Immature natural killer cell (primary cell): Measurements from ENCODE around the gene SLC66A2. TPM values are rescaled to one million over a fixed set of nuclear protein-coding genes. Genes with fewer than 3 reads are reported as not detected.
"Not testable (repeated sequence)": the region's sequence is repeated elsewhere in the genome, so short reads cannot be mapped to it uniquely, and the experiment has no call there.

ENCODE experiments used
- DNase-seq, 3 donors: peaks; one replicate each; pipeline ENCODE4 v3.0.0; 2022; ENCODE audit warnings: mixed read lengths in 1 of 3
- H3K27ac Mint-ChIP-seq, 6 donors: one replicate each; pipeline ENCODE4 v1.8.0; 2020; ENCODE audit warnings: mixed read lengths in 6 of 6, mild to moderate bottlenecking in 5 of 6, inconsistent platforms in 4 of 6, moderate library complexity in 3 of 6
- H3K27me3 Mint-ChIP-seq, 3 donors: one replicate each; pipeline ENCODE4 v1.8.0; 2020 to 2021; ENCODE audit warnings: low read depth in 3 of 3, mild to moderate bottlenecking in 3 of 3, mixed read lengths in 3 of 3, moderate library complexity in 3 of 3, inconsistent platforms in 1 of 3
- H3K36me3 Mint-ChIP-seq, 3 donors: one replicate each; pipeline ENCODE4 v1.8.0; 2020; ENCODE audit warnings: mixed read lengths in 3 of 3, inconsistent platforms in 2 of 3, mild to moderate bottlenecking in 2 of 3
- H3K4me1 Mint-ChIP-seq, 2 donors: one replicate each; pipeline ENCODE4 v1.8.0; 2020; ENCODE audit warnings: inconsistent platforms in 2 of 2, mild to moderate bottlenecking in 2 of 2, mixed read lengths in 2 of 2, moderate library complexity in 1 of 2
- H3K4me3 Mint-ChIP-seq, 5 donors: one replicate each; pipeline ENCODE4 v1.8.0; 2020; ENCODE audit warnings: mild to moderate bottlenecking in 5 of 5, mixed read lengths in 5 of 5, inconsistent platforms in 3 of 5, moderate library complexity in 3 of 5
- H3K9me3 Mint-ChIP-seq, 6 donors: one replicate each; pipeline ENCODE4 v1.8.0; 2020; ENCODE audit warnings: mild to moderate bottlenecking in 6 of 6, mixed read lengths in 6 of 6, inconsistent platforms in 4 of 6, moderate library complexity in 3 of 6
- polyA plus RNA-seq, 3 donors: library from polyadenylated mRNA; unstranded; fragments of 300-500 nt; fragmentation: Illumina TruSeq; gene quantifications; one replicate each; pipeline ENCODE4 v1.2.3, GENCODE V29; 2021

SLC66A2 gene
- polyA plus RNA-seq, 3 donors from 2014 or later: 9.0 to 16.5 (median 11.8) TPM

GRCh38 chr18:79884963-79885728 lies 66.3 kb downstream of the SLC66A2 start:
- H3K4me3 Mint-ChIP-seq: no peak overlapping the region
- H3K36me3 Mint-ChIP-seq: peaks cover 0 to 7% (median 0%) of the 10 kb centered on the region in 3 donors
- H3K27ac Mint-ChIP-seq: no peak overlapping the region
- H3K27me3 Mint-ChIP-seq: peaks cover 0 to 1% (median 0%) of the 10 kb centered on the region in 3 donors
- H3K9me3 Mint-ChIP-seq: peaks cover 5 to 14% (median 14%) of the 10 kb centered on the region in 6 donors
- no peak for DNase-seq
- no peaks in the 10 kb centered on the region for H3K4me1 Mint-ChIP-seq

DNA sequence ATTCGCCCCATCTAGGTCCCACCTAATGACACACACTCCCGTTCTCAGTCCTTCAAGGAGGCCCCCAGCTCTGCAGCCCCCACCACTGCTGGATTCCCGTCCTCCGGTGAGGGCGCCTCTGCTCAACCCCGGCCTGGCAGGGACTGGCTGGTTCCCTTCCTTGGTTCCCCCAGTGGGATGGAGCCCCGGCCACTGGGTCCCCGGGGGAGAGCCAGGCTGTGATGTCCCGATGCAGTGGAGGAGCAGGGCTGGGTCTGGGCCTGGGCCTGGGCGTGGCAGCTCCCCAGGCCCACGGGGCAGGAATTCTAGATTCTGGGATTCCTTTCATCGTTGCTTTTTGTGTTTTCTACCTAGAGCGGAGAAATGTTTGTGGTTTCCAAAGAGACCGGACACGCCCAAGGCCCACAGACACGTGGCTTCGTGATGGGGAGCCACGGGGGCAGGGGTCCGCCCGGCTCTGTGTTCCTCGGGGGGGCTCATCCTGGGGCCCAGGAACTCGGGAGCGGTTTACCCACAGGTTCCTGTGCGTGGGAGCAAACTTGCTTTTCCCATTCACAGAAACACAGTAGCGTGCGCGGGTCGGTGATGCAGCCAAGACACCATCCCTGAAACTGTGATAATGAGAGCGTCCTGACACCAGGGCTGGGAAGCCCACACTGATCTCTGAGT lies 67.0 kb downstream of the SLC66A2 start:
- DNase-seq: no peak
- Mint-ChIP-seq H3K4me1 (no peaks in the 10 kb centered on the region), H3K4me3 (no peak overlapping the region), H3K36me3 (peaks cover 0 to 5% (median 0%) of the 10 kb centered on the region in 3 donors), H3K27me3 (peaks cover 0 to 1% (median 0%) of the 10 kb centered on the region in 3 donors), H3K9me3 (peaks cover 5 to 9% (median 7%) of the 10 kb centered on the region in 6 donors), H3K27ac (no peak overlapping the region)

GRCh38 chr18:79883461-79884293 lies 67.8 kb downstream of the SLC66A2 start:
- no peak for DNase-seq
- no peak overlapping the region for H3K27ac Mint-ChIP-seq
- H3K4me3 Mint-ChIP-seq: no peak overlapping the region
- peaks cover 0 to 3% (median under 1%) of the 10 kb centered on the region in 6 donors for H3K9me3 Mint-ChIP-seq
- H3K36me3 Mint-ChIP-seq: no peaks in the 10 kb centered on the region
- H3K4me1 Mint-ChIP-seq: no peaks in the 10 kb centered on the region
- H3K27me3 Mint-ChIP-seq: peaks cover 0 to 1% (median 0%) of the 10 kb centered on the region in 3 donors

GRCh38 chr18:79882522-79883241 lies 68.8 kb downstream of the SLC66A2 start:
- H3K9me3 Mint-ChIP-seq: peaks cover 0 to 3% (median 0%) of the 10 kb centered on the region in 6 donors
- H3K27ac Mint-ChIP-seq: no peak overlapping the region
- H3K4me3 Mint-ChIP-seq: no peak overlapping the region
- DNase-seq: no peak
- H3K36me3 Mint-ChIP-seq: no peaks in the 10 kb centered on the region
- H3K4me1 Mint-ChIP-seq: no peaks in the 10 kb centered on the region
- H3K27me3 Mint-ChIP-seq: peaks cover 0 to 1% (median 0%) of the 10 kb centered on the region in 3 donors

DNA sequence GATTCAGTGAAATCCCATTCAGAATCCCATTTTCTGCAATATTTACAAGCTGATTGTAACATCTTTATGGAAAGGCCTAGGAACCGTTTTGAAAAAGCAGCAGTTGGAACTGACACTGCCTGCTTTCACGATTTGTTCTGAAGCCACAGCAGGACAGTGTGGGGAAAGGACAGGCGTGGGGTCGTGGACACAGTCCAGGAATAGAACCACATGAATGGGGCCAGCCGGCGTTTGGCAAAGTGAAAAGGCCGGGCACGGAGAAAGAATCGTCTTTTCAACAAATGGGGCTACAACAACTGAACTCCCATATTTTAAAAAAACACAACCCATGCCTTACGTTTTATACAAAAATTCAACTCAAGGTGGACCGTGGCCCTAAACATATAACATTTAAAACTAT lies 69.8 kb downstream of the SLC66A2 start:
- no peak overlapping the region for H3K27ac Mint-ChIP-seq
- H3K4me1 Mint-ChIP-seq: no peaks in the 10 kb centered on the region
- H3K27me3 Mint-ChIP-seq: peaks cover 0 to 1% (median 0%) of the 10 kb centered on the region in 3 donors
- H3K9me3 Mint-ChIP-seq: peaks cover 0 to 3% (median 0%) of the 10 kb centered on the region in 6 donors
- no peak overlapping the region for H3K4me3 Mint-ChIP-seq
- no peaks in the 10 kb centered on the region for H3K36me3 Mint-ChIP-seq
- DNase-seq: no peak

GRCh38 chr18:79879566-79879965 lies 71.9 kb downstream of the SLC66A2 start:
- H3K36me3 Mint-ChIP-seq: no peaks in the 10 kb centered on the region
- no peak overlapping the region for H3K4me3 Mint-ChIP-seq
- no peak for DNase-seq
- H3K27ac Mint-ChIP-seq: no peak overlapping the region
- no peaks in the 10 kb centered on the region for H3K27me3 Mint-ChIP-seq
- H3K4me1 Mint-ChIP-seq: no peaks in the 10 kb centered on the region
- peaks cover 0 to 3% (median 0%) of the 10 kb centered on the region in 6 donors for H3K9me3 Mint-ChIP-seq

- Mint-ChIP-seq H3K36me3 (no peaks in the 10 kb centered on the region), H3K27me3 (peaks cover 0 to 2% (median 0%) of the 10 kb centered on the region in 3 donors), H3K9me3 (peaks cover 0 to 3% (median 0%) of the 10 kb centered on the region in 6 donors), H3K4me1 (no peaks in the 10 kb centered on the region), H3K4me3 (no peak overlapping the region), H3K27ac (no peak overlapping the region)
- DNase-seq: no peak
These were observed 72.6 kb downstream of the SLC66A2 start for GRCh38 chr18:79878741-79879378.

GRCh38 chr18:79878246-79878645 lies 73.2 kb downstream of the SLC66A2 start:
- H3K27ac Mint-ChIP-seq, H3K9me3 Mint-ChIP-seq, H3K4me1 Mint-ChIP-seq, H3K4me3 Mint-ChIP-seq, DNase-seq, H3K36me3 Mint-ChIP-seq, H3K27me3 Mint-ChIP-seq: not testable (repeated sequence)

DNA sequence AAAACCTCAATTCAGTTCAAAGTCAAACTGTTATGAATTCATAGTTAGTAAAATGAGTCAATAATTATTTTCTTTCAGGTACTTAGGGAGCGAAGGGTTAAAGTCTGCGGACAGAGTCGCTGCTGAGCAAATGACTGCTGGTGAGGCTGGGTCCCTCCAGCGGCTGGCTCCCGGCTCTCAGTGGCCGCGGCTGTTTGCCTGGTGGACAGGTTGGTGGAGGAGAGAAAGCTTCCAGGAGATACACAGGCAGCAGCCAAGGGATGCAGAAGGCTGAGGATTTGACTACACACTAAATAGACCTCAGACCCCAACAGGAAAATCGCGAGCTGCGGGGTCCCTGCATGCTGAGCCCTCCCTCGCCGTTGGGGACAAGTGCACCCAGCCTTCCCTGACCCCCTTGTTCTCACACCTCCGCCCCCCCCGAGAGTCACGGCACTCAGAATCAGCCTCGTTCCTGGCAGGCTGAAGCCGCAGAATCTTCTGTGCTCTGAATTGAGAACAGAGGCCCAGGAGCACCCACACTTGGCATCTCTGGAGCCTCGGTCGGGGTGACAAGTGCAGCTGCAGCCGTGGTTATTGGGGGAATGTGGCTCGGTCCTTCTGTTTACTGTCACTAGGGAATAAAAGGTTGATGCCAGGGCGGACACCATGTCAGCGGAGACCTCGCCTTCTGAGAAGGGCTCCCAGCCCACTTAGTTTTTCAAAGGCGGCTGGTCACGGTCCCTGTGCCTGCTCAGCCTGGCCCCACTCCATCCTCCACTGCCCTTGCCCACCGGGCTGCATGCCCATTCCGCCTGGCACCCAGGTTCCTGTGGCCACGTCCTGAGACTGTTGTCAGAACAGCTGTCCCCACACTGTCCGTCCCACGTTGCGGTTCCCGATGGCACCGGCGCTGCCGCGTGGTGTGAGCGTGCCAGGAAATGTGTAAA lies 74.0 kb downstream of the SLC66A2 start:
- no peaks in the 10 kb centered on the region for H3K36me3 Mint-ChIP-seq
- no peak overlapping the region for H3K4me3 Mint-ChIP-seq
- H3K4me1 Mint-ChIP-seq: no peaks in the 10 kb centered on the region
- peaks cover 0 to 3% (median 0%) of the 10 kb centered on the region in 6 donors for H3K9me3 Mint-ChIP-seq
- no peak for DNase-seq
- no peak overlapping the region for H3K27ac Mint-ChIP-seq
- peaks cover 0 to 2% (median 0%) of the 10 kb centered on the region in 3 donors for H3K27me3 Mint-ChIP-seq

DNA sequence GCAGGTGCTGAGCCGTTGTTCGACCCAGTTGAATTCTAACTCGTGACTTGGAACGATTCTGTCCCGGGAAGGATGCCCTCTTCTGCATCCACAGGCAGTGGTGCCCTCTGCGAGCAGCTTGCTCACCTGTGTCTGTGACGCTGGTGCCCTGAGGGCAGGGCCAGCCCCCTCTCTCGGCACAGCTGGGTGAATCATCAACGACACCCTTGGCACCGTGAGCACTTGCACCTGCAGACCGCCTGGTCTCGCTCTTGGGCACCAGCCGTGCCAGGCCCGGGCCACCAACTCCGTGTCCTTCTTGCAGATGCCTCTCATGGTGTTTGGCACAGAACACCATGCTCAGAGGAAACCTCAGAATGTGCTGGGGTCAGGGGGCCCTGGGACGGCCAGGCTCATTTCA lies 75.0 kb downstream of the SLC66A2 start:
- H3K4me1 Mint-ChIP-seq: no peaks in the 10 kb centered on the region
- no peak for DNase-seq
- peaks cover 0 to 2% (median 0%) of the 10 kb centered on the region in 3 donors for H3K27me3 Mint-ChIP-seq
- H3K9me3 Mint-ChIP-seq: peaks cover 0 to 3% (median 0%) of the 10 kb centered on the region in 6 donors
- no peak overlapping the region for H3K4me3 Mint-ChIP-seq
- H3K36me3 Mint-ChIP-seq: no peaks in the 10 kb centered on the region
- no peak overlapping the region for H3K27ac Mint-ChIP-seq

DNA sequence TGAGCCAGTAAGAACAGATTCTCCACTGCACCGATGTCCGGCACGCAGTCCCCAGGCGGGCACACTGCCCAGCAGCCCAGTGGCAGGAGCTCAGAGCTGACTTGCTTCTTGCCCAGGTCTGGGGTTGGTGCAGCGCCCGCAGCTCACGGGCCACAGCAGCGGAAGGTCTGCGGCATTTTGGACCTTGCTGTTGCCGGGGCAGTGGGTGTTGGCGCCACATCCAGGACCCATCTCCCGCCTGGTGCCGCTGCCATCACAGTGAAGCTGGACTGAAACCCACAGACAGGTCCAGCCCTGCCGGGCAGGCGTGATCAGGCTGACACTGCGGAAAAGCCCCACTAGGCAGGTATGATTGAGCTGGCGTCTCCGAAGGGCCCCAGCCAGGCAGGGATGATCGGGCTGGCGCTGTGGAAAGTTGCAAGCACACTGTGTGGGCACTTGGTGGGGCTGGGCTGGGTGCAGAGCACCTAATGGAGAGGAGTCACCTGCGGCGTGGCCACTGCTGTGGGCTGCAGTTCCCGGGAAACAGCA lies 75.5 kb downstream of the SLC66A2 start:
- no peaks in the 10 kb centered on the region for H3K4me1 Mint-ChIP-seq
- DNase-seq: no peak
- H3K9me3 Mint-ChIP-seq: peaks cover 0 to 2% (median 0%) of the 10 kb centered on the region in 6 donors
- peaks cover 0 to 2% (median 0%) of the 10 kb centered on the region in 3 donors for H3K27me3 Mint-ChIP-seq
- H3K27ac Mint-ChIP-seq: no peak overlapping the region
- H3K36me3 Mint-ChIP-seq: no peaks in the 10 kb centered on the region
- no peak overlapping the region for H3K4me3 Mint-ChIP-seq

GRCh38 chr18:79875531-79875919 lies 75.9 kb downstream of the SLC66A2 start:
- no peak for DNase-seq
- Mint-ChIP-seq H3K27ac (no peak overlapping the region), H3K36me3 (no peaks in the 10 kb centered on the region), H3K4me1 (no peaks in the 10 kb centered on the region), H3K4me3 (no peak overlapping the region), H3K27me3 (peaks cover 0 to 2% (median 0%) of the 10 kb centered on the region in 3 donors), H3K9me3 (no peaks in the 10 kb centered on the region)
